Panc1 (cell line): ENCODE data around the gene SLC5A9. TPM values are rescaled to one million over a fixed set of nuclear protein-coding genes. Genes with fewer than 3 reads are reported as not detected.

Source experiments
- ATAC-seq: fragments of 200-7000 bp; cut with Tn5 transposase; 2 replicates; pipeline ENCODE4 v1.9.1; 2020; ENCODE audit warnings: mild to moderate bottlenecking, moderate library complexity
- BruUV-seq: library from RNA; stranded (reverse); fragments of 400-500 nt; replicated peaks from 2 replicates; lab custom pipeline; 2021; lab: Mats Ljungman, UMichigan
- CTCF ChIA-PET: fragments of 300-600 bp; sonication (Branson Sonifier 250); formaldehyde crosslinking; loops from one replicate; lab custom pipeline; 2022; ENCODE audit warnings: antibody characterized with exemption; lab: Charles Lee
- POLR2A ChIA-PET: fragments of 300-600 bp; sonication (Branson Sonifier 250); formaldehyde crosslinking; loops from one replicate; lab custom pipeline; 2022; ENCODE audit warnings: antibody characterized with exemption; lab: Charles Lee
- DNase-seq: peaks from one replicate; pipeline ENCODE4 v3.0.0-alpha.2; 2010; ENCODE audit warnings: low read depth, low spot score
- H3K27ac ChIP-seq: 2 replicates; pipeline ENCODE4 v1.5.1; 2011; ENCODE audit warnings: mild to moderate bottlenecking, low read length, inconsistent platforms
- H3K27me3 ChIP-seq: fragments of 200-500 bp; sonication (Bioruptor generic); 2 replicates; pipeline ENCODE4 v1.6.0; 2014; ENCODE audit warnings: low read length, inconsistent platforms; ENCODE audit not compliant: control insufficient read depth, insufficient read depth
- H3K36me3 ChIP-seq: fragments of 200-500 bp; sonication (Bioruptor generic); 2 replicates; pipeline ENCODE4 v1.5.1; 2014; ENCODE audit warnings: inconsistent platforms, mild to moderate bottlenecking, low read length, moderate library complexity; ENCODE audit not compliant: control insufficient read depth, insufficient read depth
- H3K4me1 ChIP-seq: 2 replicates; pipeline ENCODE4 v1.5.1; 2011; ENCODE audit warnings: inconsistent platforms, mild to moderate bottlenecking, low read length, moderate library complexity; ENCODE audit not compliant: control insufficient read depth, insufficient read depth
- H3K4me3 ChIP-seq, 2 experiments: 2 replicates each; pipeline ENCODE4 v1.5.1; 2011 to 2012; ENCODE audit warnings: low read depth in 2 of 2, low read length in 2 of 2, mild to moderate bottlenecking in 2 of 2, inconsistent platforms in 1 of 2, moderate library complexity in 1 of 2
- H3K9me3 ChIP-seq: fragments of 200-500 bp; sonication (Bioruptor generic); 2 replicates; pipeline ENCODE4 v1.5.1; 2014; ENCODE audit warnings: low read depth, mild to moderate bottlenecking, inconsistent platforms, low read length, moderate library complexity; ENCODE audit not compliant: control insufficient read depth, insufficient read depth
- CTCF ChIP-seq: fragments of 450-650 bp; IDR thresholded peaks from 2 replicates; pipeline ENCODE4 v1.5.1; 2017; ENCODE audit warnings: mild to moderate bottlenecking
- POLR2AphosphoS5 ChIP-seq: IDR thresholded peaks from 2 replicates; pipeline ENCODE4 v1.6.1; 2012; ENCODE audit warnings: mild to moderate bottlenecking, low read depth, low read length, moderate library complexity
- REST ChIP-seq, 2 experiments: IDR thresholded peaks; 2 replicates each; pipeline ENCODE4 v1.6.1; 2011 to 2012; ENCODE audit warnings: low read depth in 2 of 2, control low read depth in 1 of 2, low read length in 1 of 2, mild to moderate bottlenecking in 1 of 2, moderate library complexity in 1 of 2; ENCODE audit not compliant: insufficient read depth in 1 of 2
- SIN3A ChIP-seq: IDR thresholded peaks from 2 replicates; pipeline ENCODE4 v1.6.1; 2012; ENCODE audit warnings: low read depth, mild to moderate bottlenecking, low read length, moderate library complexity, borderline replicate concordance; ENCODE audit not compliant: insufficient read depth
- TCF7L2 ChIP-seq: IDR thresholded peaks from 2 replicates; pipeline ENCODE4 v1.6.1; 2011; ENCODE audit warnings: mild to moderate bottlenecking, low read depth, low read length, inconsistent platforms
- in situ Hi-C: cut with HindIII; loops from 2 replicates; pipeline ENCODE4 v1.10.0; 2016; ENCODE audit warnings: low sequenced_read_pairs, low pct_unique_long_range_greater_than_20kb
- intact Hi-C: fragments of 100-400 bp; cut with micrococcal nuclease; formaldehyde crosslinking; loops from one replicate; pipeline ENCODE4 v1.10.0; 2022; ENCODE audit not compliant: unreplicated experiment
- total RNA-seq: library from RNA; stranded (reverse); gene quantifications from one replicate; pipeline ENCODE4 v1.2.1, GENCODE V29; 2021; ENCODE audit not compliant: unreplicated experiment

SLC5A9 gene
- total RNA-seq, 1 experiment from 2014 or later, result not detected

- POLR2A ChIA-PET, result no interaction called here
- Histone ChIP-seq H3K36me3 (no peaks in the 10 kb centered on the region), H3K4me1 (no peaks in the 10 kb centered on the region; the same call in 1 of the 2 replicates), H3K9me3 (no peaks in the 10 kb centered on the region), H3K4me3 (no peak overlapping the region), H3K27me3 (no peaks in the 10 kb centered on the region; the same call in 1 of the 2 replicates), H3K27ac (no peak overlapping the region)
- CTCF ChIA-PET, result no interaction called here
- ATAC-seq (no peak), DNase-seq (no peak)
- TF ChIP-seq SIN3A, result no peak
- TF ChIP-seq CTCF, result no peak
- no peak for TF ChIP-seq TCF7L2
- TF ChIP-seq POLR2AphosphoS5, result no peak
- no peak for TF ChIP-seq REST (IDR thresholded peaks at IDR 0.05; ENCODE audit: insufficient read depth in 1 of 2, low read depth in 2 of 2, low read length in 1 of 2)
- intact Hi-C loops (no loop called here), in situ Hi-C loops (no loop called here)
- no TSS peak for BruUV-seq
Measured at GRCh38 chr1:48219803-48220202, 2.7 kb upstream of the SLC5A9 start.

- no peak overlapping the region for H3K4me3 ChIP-seq
- BruUV-seq, result no TSS peak
- no peaks in the 10 kb centered on the region for H3K36me3 ChIP-seq
- no peak for ATAC-seq
- no peak for DNase-seq
- in situ Hi-C loops (no loop called here), intact Hi-C loops (no loop called here)
- H3K27ac ChIP-seq, result no peak overlapping the region
- H3K9me3 ChIP-seq, result no peaks in the 10 kb centered on the region
- no peaks in the 10 kb centered on the region; the same call in 1 of the 2 replicates for H3K4me1 ChIP-seq
- POLR2A ChIA-PET, result no interaction called here
- no peaks in the 10 kb centered on the region for H3K27me3 ChIP-seq
- CTCF ChIA-PET, result no interaction called here
- TF ChIP-seq CTCF (no peak), REST (IDR thresholded peaks at IDR 0.05; ENCODE audit: insufficient read depth in 1 of 2, low read depth in 2 of 2, low read length in 1 of 2) (no peak), POLR2AphosphoS5 (no peak), SIN3A (no peak), TCF7L2 (no peak)
Measured at GRCh38 chr1:48221122-48221521, 1.4 kb upstream of the SLC5A9 start.
